ENCODE measurements around the gene LRRC15.
A peak's percentile ranks its signal among the peaks of the same experiment; 100 is the strongest.

LRRC15 gene

DNA sequence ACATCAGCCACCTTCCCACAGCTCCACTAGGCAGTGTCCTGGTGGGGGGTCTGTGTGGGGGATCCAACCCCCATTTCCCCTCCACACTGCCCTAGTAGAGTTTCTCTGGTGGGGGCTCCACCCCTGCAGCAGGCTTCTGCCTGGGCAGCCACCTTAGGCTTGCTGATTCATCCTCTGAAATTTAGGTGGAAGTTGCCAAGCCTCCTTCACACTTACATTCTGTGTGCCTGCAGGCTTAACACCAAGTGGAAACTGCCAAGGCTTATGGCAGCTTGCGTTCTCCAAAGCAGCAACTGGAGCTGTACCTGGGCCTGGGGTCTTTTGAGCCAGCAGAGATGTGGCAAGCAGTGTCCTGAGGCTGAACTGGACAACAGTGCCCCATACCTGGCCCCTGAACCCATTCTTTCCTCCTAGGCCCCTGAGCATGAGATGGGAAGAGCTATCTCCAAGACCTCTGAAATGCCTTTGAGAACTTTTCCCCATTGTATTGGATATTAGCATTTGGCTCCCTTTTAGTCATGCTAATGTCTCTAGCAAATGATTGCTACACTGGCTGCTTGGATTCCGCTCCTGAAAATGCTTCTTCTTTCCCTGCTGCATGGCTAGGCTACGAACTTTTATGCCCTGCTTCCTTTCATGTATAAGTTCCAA is 50.9 kb downstream of the LRRC15 start:
- Mint-ChIP-seq H3K36me3 (ENCODE audit: low read depth) (peaks cover 15% of the 10 kb centered on the region), H3K27ac (no peak overlapping the region), H3K27me3 (ENCODE audit: low read depth, poor library complexity) (peaks cover 56% of the 10 kb centered on the region), H3K9me3 (peaks cover 46% of the 10 kb centered on the region), H3K4me1 (peaks cover 26% of the 10 kb centered on the region), H3K4me3 (no peak overlapping the region)
- TF ChIP-seq, protein P1, sequence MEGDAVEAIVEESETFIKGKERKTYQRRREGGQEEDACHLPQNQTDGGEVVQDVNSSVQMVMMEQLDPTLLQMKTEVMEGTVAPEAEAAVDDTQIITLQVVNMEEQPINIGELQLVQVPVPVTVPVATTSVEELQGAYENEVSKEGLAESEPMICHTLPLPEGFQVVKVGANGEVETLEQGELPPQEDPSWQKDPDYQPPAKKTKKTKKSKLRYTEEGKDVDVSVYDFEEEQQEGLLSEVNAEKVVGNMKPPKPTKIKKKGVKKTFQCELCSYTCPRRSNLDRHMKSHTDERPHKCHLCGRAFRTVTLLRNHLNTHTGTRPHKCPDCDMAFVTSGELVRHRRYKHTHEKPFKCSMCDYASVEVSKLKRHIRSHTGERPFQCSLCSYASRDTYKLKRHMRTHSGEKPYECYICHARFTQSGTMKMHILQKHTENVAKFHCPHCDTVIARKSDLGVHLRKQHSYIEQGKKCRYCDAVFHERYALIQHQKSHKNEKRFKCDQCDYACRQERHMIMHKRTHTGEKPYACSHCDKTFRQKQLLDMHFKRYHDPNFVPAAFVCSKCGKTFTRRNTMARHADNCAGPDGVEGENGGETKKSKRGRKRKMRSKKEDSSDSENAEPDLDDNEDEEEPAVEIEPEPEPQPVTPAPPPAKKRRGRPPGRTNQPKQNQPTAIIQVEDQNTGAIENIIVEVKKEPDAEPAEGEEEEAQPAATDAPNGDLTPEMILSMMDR (IDR thresholded peaks at IDR 0.05): no peak
- no peak for DNase-seq

DNA sequence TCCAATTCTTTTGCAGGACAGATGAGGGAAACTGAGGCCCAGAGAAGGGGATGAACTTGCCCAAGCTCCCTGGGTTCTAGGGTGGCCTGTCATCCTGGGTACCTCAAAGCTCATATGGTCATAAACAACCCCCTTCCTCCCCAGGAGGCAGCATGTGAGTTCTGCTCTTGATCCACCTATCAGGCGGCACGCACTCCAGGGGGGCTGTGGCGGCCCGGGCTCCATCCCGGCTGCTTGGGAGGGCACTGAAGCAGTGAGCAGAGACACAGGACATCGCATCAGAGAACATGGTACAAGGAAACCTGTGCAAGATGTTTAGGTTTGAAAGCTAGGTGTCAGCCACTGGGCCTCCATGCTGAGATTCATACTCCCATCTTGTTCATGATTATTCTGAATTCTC is 52.6 kb downstream of the LRRC15 start:
- no peak overlapping the region for H3K27ac Mint-ChIP-seq
- H3K9me3 Mint-ChIP-seq: peaks cover 39% of the 10 kb centered on the region
- H3K27me3 Mint-ChIP-seq (ENCODE audit: low read depth, poor library complexity): peaks cover 54% of the 10 kb centered on the region
- TF ChIP-seq, protein P1 (IDR thresholded peaks at IDR 0.05): no peak
- H3K4me3 Mint-ChIP-seq: peak overlapping the region; percentile 26
- no peak for DNase-seq
- peaks cover 43% of the 10 kb centered on the region for H3K4me1 Mint-ChIP-seq
- H3K36me3 Mint-ChIP-seq (ENCODE audit: low read depth): peaks cover 15% of the 10 kb centered on the region

DNA sequence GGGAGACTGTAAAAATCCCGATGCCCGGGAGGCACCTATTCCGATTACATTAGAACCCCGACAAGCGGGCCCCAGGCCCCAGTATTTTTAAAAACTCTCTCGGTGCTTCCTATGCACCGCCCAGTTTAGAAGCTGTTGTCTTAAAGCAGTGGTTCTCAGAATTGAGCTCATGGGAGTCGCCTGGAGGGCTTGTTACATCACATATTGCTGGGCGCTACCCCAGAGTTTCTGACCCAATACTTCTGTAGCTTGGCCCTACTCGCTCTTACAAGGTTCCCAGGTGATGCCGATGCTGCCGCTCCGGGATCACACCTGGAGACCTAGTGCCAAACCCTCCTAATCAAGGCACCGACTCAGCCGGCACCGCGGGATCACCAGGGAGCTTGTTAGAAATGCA is 53.6 kb downstream of the LRRC15 start:
- Mint-ChIP-seq H3K27me3 (ENCODE audit: low read depth, poor library complexity) (peaks cover 55% of the 10 kb centered on the region), H3K4me3 (peak overlapping the region; percentile 60), H3K36me3 (ENCODE audit: low read depth) (peaks cover 15% of the 10 kb centered on the region)

DNA sequence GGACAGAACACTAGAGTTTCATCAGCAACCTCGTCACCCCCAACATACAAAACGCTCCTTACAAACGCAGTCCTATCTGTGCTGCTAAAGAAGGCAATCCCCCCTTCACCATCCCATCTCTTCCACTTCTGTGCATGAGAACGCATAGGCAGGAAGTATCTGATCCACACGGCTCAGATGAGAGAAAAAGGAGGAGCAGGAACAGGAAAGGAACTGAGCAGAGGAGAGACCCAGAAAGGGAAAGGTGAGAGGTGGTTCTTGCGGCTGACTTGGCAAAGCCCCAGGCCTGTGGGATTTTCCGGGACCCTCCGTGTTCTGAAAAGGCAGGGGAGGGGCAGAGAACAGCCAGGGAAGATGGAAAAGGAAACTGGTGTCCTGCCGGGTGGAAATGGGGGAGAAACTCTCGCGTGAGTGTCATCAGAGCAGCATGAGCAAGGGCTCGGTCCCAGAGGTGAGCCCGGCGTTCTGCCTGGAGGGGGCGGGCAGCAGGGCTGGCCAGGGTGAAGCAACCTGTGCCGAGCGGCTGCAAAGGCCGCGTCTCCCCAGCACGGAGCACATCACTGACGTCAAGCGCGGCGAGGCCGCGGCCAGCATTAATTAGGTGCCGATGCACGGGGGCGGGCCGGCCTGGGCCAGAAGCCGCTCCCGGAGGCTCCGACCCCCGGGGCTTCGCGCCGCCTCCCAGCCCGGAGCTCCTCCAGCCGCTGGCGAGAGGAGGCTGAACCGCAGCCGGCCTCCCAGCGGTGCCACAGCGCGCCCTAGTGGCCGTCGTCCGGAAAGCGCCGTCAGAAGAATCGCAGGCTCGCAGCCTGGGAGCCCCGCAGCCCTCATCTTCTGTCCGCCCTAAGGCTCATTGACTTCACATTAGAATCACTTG is 54.2 kb downstream of the LRRC15 start:
- peaks cover 50% of the 10 kb centered on the region for H3K27me3 Mint-ChIP-seq (ENCODE audit: low read depth, poor library complexity)
- H3K4me1 Mint-ChIP-seq: peaks cover 55% of the 10 kb centered on the region
- peaks cover 15% of the 10 kb centered on the region for H3K36me3 Mint-ChIP-seq (ENCODE audit: low read depth)
- peak overlapping the region; percentile 80 for H3K4me3 Mint-ChIP-seq
- H3K27ac Mint-ChIP-seq: peak overlapping the region; percentile 20
- TF ChIP-seq, protein P1 (IDR thresholded peaks at IDR 0.05): peak; percentile 96
- H3K9me3 Mint-ChIP-seq: peaks cover 29% of the 10 kb centered on the region
- DNase-seq: peak; percentile 97

More for the DNA sequence above, 53.6 kb downstream of the LRRC15 start:
- Mint-ChIP-seq H3K27ac (no peak overlapping the region), H3K9me3 (peaks cover 35% of the 10 kb centered on the region), H3K4me1 (peaks cover 49% of the 10 kb centered on the region)
- no peak for DNase-seq
- TF ChIP-seq, protein P1 (IDR thresholded peaks at IDR 0.05): no peak

DNA sequence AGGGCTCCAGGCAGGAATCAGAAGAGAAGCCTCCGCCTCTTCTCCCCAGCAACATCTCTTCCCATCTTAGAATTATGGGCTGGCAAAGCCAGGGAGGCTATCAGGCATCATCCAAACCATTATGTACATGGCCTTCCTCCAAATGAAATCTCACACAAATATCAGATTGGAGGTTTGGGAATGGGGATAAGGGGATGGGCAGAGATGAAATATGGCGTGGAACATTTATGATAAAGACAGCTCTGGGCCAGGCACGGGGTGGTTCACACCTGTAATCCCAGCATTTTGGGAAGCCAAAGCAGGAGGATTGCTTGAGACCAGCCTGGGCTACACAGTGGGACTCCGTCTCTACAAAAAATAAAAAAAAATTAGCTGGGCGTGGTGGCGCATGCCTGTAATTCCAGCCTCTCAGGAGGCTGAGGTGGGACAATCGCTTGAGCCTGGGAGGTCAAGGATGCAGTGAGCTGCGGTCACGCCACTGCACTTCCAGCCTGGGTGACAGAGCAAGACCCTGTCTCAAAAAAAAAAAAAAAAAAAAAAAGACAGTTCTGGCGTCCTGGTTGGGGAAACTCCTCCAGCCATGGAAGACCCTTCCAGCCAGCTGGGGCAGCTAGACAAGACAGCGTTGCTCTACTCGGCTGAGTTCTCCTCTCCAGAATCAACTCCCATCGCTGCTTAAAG is 55.0 kb downstream of the LRRC15 start:
- peak overlapping the region; percentile 20 for H3K27ac Mint-ChIP-seq
- no peak for DNase-seq
- H3K4me3 Mint-ChIP-seq: peak overlapping the region; percentile 80
- peaks cover 21% of the 10 kb centered on the region for H3K9me3 Mint-ChIP-seq
- H3K36me3 Mint-ChIP-seq (ENCODE audit: low read depth): peaks cover 10% of the 10 kb centered on the region
- H3K27me3 Mint-ChIP-seq (ENCODE audit: low read depth, poor library complexity): peaks cover 52% of the 10 kb centered on the region
- peaks cover 61% of the 10 kb centered on the region for H3K4me1 Mint-ChIP-seq
- TF ChIP-seq, protein P1 (IDR thresholded peaks at IDR 0.05): no peak
